Stimulated activated naive B cell treated with anti-CD40 and anti-IgM and Interleukin-4, amounts not matched to agents 10 μg/mL and 1 μg/mL and 100 μg/mL, for 72 hours (primary cell): Measurements from ENCODE around the gene RCAN2.
"Not testable (repeated sequence)": the region's sequence is repeated elsewhere in the genome, so short reads cannot be mapped to it uniquely, and the experiment has no call there.

Experiments
- ATAC-seq, 2 donors: fragments of 150-1000 bp; cut with Tn5 transposase; replicated peaks; 2 replicates each; pipeline ENCODE4 v1.10.0; 2021; ENCODE audit warnings: moderate library complexity in 1 of 2
- DNase-seq: peaks from one replicate; pipeline ENCODE4 v3.0.0; 2021
- H3K27ac Mint-ChIP-seq: one replicate; pipeline ENCODE4 v1.8.0; 2022; ENCODE audit warnings: mild to moderate bottlenecking, mixed read lengths
- H3K27me3 Mint-ChIP-seq, 2 donors: one replicate each; pipeline ENCODE4 v1.8.0; 2022; ENCODE audit warnings: mixed read lengths in 2 of 2
- H3K36me3 Mint-ChIP-seq, 2 donors: one replicate each; pipeline ENCODE4 v1.8.0; 2022; ENCODE audit warnings: mixed read lengths in 2 of 2, mild to moderate bottlenecking in 1 of 2
- H3K4me1 Mint-ChIP-seq, 2 donors: one replicate each; pipeline ENCODE4 v1.8.0; 2022; ENCODE audit warnings: mixed read lengths in 2 of 2, mild to moderate bottlenecking in 1 of 2
- H3K4me3 Mint-ChIP-seq, 2 donors: one replicate each; pipeline ENCODE4 v1.8.0; 2022; ENCODE audit warnings: mild to moderate bottlenecking in 2 of 2, mixed read lengths in 2 of 2, moderate library complexity in 1 of 2
- H3K9me3 Mint-ChIP-seq, 2 donors: one replicate each; pipeline ENCODE4 v1.8.0; 2022; ENCODE audit warnings: mixed read lengths in 2 of 2, mild to moderate bottlenecking in 1 of 2

Gene RCAN2

DNA sequence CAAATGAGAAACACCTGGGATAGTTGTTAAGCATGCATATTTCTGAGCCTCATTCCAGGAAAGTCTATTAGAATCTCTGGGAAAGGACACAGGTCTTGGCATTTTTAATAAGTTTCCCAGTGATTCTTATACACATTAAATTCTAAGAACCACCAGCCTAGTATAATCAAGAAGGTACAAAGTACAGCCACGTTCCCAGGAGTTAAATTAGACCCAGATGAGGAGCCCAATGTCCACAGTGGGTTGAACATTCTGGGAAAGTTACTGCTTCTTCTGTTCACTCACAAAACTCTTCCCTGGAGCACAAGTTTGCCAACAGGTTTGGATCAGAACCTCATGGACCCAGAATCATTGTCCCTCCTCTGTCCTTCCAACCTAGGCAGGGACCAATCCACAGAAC is 90.4 kb downstream of the RCAN2 start:
- H3K4me1 Mint-ChIP-seq, result no peaks in the 10 kb centered on the region
- DNase-seq, result no peak
- H3K9me3 Mint-ChIP-seq, result peaks cover 0 to 1% of the 10 kb centered on the region in 2 donors
- H3K27me3 Mint-ChIP-seq, result peaks cover 8 to 15% of the 10 kb centered on the region in 2 donors
- ATAC-seq, result no peak
- H3K36me3 Mint-ChIP-seq, result no peaks in the 10 kb centered on the region
- no peak overlapping the region for H3K4me3 Mint-ChIP-seq
- H3K27ac Mint-ChIP-seq, result no peak overlapping the region

DNA sequence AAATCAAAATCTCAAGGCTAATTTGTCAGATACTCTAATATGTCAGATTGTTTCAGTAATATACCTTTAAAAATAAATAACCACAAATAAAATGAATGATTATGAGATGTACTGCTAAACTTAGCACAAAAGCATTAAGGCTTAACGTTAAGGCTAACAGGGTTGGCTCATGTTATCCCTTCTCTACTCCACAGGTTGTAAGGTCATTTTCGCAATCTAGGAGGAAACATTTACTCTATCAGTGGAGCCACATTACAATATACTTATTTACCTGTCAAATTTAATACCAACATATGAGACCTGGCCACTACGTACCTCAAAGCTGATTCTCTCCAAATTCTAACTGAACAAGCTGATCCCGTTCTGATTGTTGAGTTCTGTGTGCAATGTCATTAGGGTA is 95.7 kb downstream of the RCAN2 start:
- Mint-ChIP-seq H3K9me3 (peaks cover 0 to 2% of the 10 kb centered on the region in 2 donors), H3K4me1 (peaks cover 0 to under 1% of the 10 kb centered on the region in 2 donors), H3K4me3 (no peak overlapping the region), H3K27ac (no peak overlapping the region), H3K36me3 (peaks cover 0 to 2% of the 10 kb centered on the region in 2 donors), H3K27me3 (peaks cover 12 to 18% of the 10 kb centered on the region in 2 donors)
- ATAC-seq (no peak), DNase-seq (no peak)

DNA sequence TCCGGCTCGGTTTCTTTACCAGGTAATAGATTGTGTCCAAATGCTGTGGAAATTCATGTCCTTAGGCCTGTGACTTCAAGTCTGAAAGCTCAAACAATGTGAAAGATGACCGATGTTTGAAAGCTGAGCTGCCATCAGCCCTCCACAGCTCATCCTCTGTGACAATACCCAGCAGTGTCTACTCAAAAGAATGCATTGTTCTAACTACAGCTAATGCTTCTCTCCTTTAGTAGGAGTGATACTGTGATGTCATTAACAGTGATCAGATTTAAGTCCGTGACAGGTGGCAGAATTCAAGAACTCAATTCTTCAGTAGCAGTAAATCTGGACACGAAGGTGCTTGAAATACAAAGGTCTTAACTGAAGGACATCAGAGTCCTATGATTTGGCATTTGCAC is 97.3 kb downstream of the RCAN2 start:
- peaks cover 0 to 2% of the 10 kb centered on the region in 2 donors for H3K36me3 Mint-ChIP-seq
- no peak overlapping the region for H3K4me3 Mint-ChIP-seq
- ATAC-seq (no peak), DNase-seq (no peak)
- H3K27me3 Mint-ChIP-seq, result peaks cover 3 to 9% of the 10 kb centered on the region in 2 donors
- H3K27ac Mint-ChIP-seq, result no peak overlapping the region
- H3K9me3 Mint-ChIP-seq, result peaks cover 0 to 2% of the 10 kb centered on the region in 2 donors
- peaks cover 0 to 9% of the 10 kb centered on the region in 2 donors for H3K4me1 Mint-ChIP-seq

DNA sequence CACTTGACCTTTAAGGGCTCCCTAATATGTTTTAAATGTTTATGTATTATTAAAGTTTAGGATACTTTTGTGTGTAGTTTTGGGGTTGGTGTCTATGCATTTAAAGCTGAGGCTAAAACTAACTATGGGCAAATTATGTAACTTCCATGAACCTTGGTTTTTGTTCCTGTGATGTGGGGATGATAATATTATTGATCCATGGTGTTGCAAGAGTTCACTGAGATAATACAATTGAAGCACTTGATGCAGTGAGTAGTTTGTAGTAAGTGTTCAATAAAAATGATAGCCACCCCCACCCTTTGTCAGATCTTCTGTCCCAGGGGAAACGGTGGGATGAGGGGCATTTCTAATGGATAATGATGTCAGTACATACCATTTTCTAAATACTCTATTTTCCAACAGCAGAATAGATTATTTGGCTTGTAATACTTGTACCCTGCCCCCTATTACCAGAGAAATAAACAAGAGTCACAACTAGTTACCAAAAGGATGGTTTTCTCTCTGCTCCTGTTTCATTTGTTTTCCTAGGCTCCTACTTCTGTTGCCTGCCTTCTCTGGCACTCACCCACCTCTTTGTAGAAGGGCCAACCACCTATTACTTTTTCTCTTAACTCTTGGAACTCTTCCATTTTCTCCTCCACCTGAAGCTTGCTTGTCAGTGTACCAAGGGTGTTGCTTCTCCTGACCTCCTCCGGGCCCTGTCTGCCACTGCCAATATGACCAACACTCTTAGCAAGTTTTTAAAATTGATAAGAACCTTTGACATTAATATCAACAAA is 97.9 kb downstream of the RCAN2 start:
- Mint-ChIP-seq H3K27ac (no peak overlapping the region), H3K27me3 (peaks cover 3 to 9% of the 10 kb centered on the region in 2 donors), H3K36me3 (peaks cover 0 to 2% of the 10 kb centered on the region in 2 donors), H3K4me1 (peaks cover 0 to 9% of the 10 kb centered on the region in 2 donors), H3K9me3 (peaks cover 0 to 2% of the 10 kb centered on the region in 2 donors), H3K4me3 (no peak overlapping the region)
- DNase-seq (no peak), ATAC-seq (no peak)

DNA sequence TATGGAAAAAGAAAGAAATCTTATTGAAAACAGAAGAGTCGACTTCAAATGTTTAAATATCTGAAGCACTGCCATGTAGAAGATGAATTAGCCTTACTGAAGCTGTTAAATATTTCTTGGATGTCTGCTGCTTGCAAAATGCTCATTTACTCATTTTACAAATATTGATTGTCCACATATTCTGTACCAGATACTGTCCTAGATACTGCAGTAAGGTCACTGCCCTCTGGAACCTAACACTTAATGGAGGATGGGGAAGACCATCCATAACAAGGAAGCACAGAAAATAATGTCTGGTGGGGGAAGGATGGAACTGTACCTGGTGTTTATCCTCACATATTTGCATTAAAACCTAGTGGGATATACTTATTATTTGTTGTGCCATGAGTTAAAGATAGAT is 99.0 kb downstream of the RCAN2 start:
- Mint-ChIP-seq H3K4me1 (peaks cover 0 to 9% of the 10 kb centered on the region in 2 donors), H3K36me3 (peaks cover 0 to 2% of the 10 kb centered on the region in 2 donors), H3K27me3 (peaks cover 3 to 9% of the 10 kb centered on the region in 2 donors), H3K9me3 (peaks cover 0 to 2% of the 10 kb centered on the region in 2 donors), H3K4me3 (no peak overlapping the region), H3K27ac (no peak overlapping the region)
- ATAC-seq (no peak), DNase-seq (no peak)

- H3K36me3 Mint-ChIP-seq, result peaks cover 0 to 2% of the 10 kb centered on the region in 2 donors
- DNase-seq (no peak), ATAC-seq (no peak)
- H3K27ac Mint-ChIP-seq, result no peak overlapping the region
- H3K4me3 Mint-ChIP-seq, result no peak overlapping the region
- peaks cover 3 to 9% of the 10 kb centered on the region in 2 donors for H3K27me3 Mint-ChIP-seq
- peaks cover 0 to 9% of the 10 kb centered on the region in 2 donors for H3K4me1 Mint-ChIP-seq
- peaks cover 0 to 4% of the 10 kb centered on the region in 2 donors for H3K9me3 Mint-ChIP-seq
Measured at GRCh38 chr6:46390153-46390876, 100.9 kb downstream of the RCAN2 start.

- not testable (repeated sequence) for H3K9me3 Mint-ChIP-seq, H3K27ac Mint-ChIP-seq, H3K36me3 Mint-ChIP-seq, DNase-seq, H3K4me3 Mint-ChIP-seq, H3K4me1 Mint-ChIP-seq, ATAC-seq
- H3K27me3 Mint-ChIP-seq, result peaks cover 9 to 10% of the 10 kb centered on the region in 2 donors
Measured at GRCh38 chr6:46387728-46388127, 103.5 kb downstream of the RCAN2 start.

GRCh38 chr6:46381579-46381978 is 109.7 kb downstream of the RCAN2 start:
- H3K36me3 Mint-ChIP-seq, result no peaks in the 10 kb centered on the region
- no peak overlapping the region for H3K27ac Mint-ChIP-seq
- DNase-seq (no peak), ATAC-seq (no peak)
- no peak overlapping the region for H3K4me3 Mint-ChIP-seq
- H3K9me3 Mint-ChIP-seq, result peaks cover 0 to under 1% of the 10 kb centered on the region in 2 donors
- H3K27me3 Mint-ChIP-seq, result peaks cover 0 to 11% of the 10 kb centered on the region in 2 donors
- peaks cover 26 to 39% of the 10 kb centered on the region in 2 donors for H3K4me1 Mint-ChIP-seq

DNA sequence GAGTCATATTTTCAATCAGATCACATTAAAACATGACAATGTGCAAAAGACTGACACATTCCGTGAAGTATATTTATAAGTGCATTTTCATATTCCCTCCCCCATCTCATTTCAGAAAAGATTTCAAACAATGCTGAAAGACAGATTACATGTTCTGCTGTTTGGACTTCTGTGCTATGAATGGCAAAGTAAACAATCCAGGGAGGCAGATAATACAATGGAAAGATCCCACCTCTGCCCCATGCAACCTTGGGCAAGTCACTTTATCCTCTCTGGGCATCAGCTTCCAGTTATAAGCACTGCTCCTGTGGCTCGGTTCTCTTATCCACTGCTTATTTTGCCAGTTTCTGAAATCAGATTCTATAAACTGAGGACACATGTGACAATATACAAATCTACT is 110.2 kb downstream of the RCAN2 start:
- peaks cover 0 to 11% of the 10 kb centered on the region in 2 donors for H3K27me3 Mint-ChIP-seq
- H3K4me1 Mint-ChIP-seq, result peaks cover 26 to 44% of the 10 kb centered on the region in 2 donors
- H3K36me3 Mint-ChIP-seq, result peaks cover 0 to under 1% of the 10 kb centered on the region in 2 donors
- ATAC-seq (no peak), DNase-seq (no peak)
- no peak overlapping the region for H3K27ac Mint-ChIP-seq
- no peak overlapping the region for H3K4me3 Mint-ChIP-seq
- H3K9me3 Mint-ChIP-seq, result peaks cover 0 to under 1% of the 10 kb centered on the region in 2 donors

DNA sequence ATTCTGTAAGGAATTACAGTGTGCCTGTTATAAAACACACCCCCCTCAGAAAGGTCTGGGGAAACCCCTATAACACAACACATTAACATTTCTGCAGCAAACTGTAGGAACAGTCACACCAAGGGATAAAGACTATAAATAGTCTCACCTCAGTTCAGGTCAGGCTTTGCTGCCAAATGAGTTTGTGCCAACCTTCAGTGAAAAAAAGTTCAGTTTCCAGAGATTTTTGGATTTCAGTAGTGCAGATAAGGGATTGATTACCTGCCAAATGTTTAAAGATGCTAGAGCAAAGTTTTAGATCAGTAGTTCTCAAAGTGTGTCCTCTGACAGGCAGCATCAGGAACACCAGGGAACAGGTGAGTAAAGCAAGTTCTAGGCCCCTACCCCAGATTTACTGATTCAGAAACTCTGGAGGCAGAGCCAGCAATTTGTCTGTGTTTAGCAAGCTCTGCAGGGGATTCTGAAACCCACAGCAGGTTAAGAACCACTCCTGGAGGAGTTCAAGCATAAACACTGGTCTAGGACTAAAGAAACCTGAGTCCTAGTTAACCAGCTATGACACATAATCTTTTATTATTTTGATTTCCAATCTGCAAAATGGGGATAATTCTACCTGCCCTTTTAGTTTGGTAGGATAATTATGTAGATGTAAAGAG is 111.0 kb downstream of the RCAN2 start:
- peak overlapping the region; percentile 11 for H3K27ac Mint-ChIP-seq
- peaks cover 0 to 4% of the 10 kb centered on the region in 2 donors for H3K36me3 Mint-ChIP-seq
- no peak for ATAC-seq
- no peak for DNase-seq
- no peak overlapping the region for H3K4me3 Mint-ChIP-seq
- H3K9me3 Mint-ChIP-seq, result peaks cover 0 to 5% of the 10 kb centered on the region in 2 donors
- peaks cover 30 to 51% of the 10 kb centered on the region in 2 donors for H3K4me1 Mint-ChIP-seq
- H3K27me3 Mint-ChIP-seq, result peaks cover 0 to 11% of the 10 kb centered on the region in 2 donors

GRCh38 chr6:46378882-46379416 is 112.3 kb downstream of the RCAN2 start:
- ATAC-seq (no peak), DNase-seq (no peak)
- H3K4me3 Mint-ChIP-seq, result no peak overlapping the region
- H3K9me3 Mint-ChIP-seq, result peaks cover 0 to 6% of the 10 kb centered on the region in 2 donors
- H3K36me3 Mint-ChIP-seq, result peaks cover 0 to 4% of the 10 kb centered on the region in 2 donors
- no peak overlapping the region for H3K27ac Mint-ChIP-seq
- H3K27me3 Mint-ChIP-seq, result peaks cover 0 to 8% of the 10 kb centered on the region in 2 donors
- H3K4me1 Mint-ChIP-seq, result peaks cover 30 to 54% of the 10 kb centered on the region in 2 donors

GRCh38 chr6:46378161-46378881 is 112.9 kb downstream of the RCAN2 start:
- ATAC-seq (no peak), DNase-seq (no peak)
- Mint-ChIP-seq H3K9me3 (peaks cover 0 to 6% of the 10 kb centered on the region in 2 donors), H3K27me3 (peaks cover 0 to 5% of the 10 kb centered on the region in 2 donors), H3K4me3 (no peak overlapping the region), H3K4me1 (peaks cover 32 to 54% of the 10 kb centered on the region in 2 donors), H3K27ac (no peak overlapping the region), H3K36me3 (peaks cover 0 to 4% of the 10 kb centered on the region in 2 donors)

DNA sequence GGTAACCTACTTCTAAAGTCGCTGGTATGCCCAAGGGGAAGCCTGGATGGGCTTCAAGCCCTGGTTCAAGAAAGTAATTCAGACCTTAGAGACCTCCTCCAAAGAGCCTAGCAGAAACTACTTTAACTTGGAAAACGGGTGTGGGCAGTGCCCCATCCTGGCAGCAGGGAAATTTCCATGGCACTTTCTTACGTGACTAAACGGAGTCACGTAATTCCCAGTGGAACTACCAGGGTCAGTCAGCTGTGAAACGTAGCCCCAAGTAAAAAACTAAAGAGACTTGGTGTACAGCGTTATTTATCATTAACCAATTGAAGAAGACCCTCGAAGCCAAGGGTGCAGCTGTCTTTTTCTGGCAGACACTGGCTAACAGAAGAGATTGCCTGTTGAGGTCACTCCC is 114.0 kb downstream of the RCAN2 start:
- ATAC-seq, result peak in 1 of 2 donors; percentile 1
- H3K4me3 Mint-ChIP-seq, result peak overlapping the region; percentile 37 to 39

More for the DNA sequence above, 114.0 kb downstream of the RCAN2 start:
- H3K27me3 Mint-ChIP-seq, result no peaks in the 10 kb centered on the region
- peak; percentile 10 for DNase-seq
- peaks cover 0 to 4% of the 10 kb centered on the region in 2 donors for H3K36me3 Mint-ChIP-seq
- H3K9me3 Mint-ChIP-seq, result peaks cover 0 to 6% of the 10 kb centered on the region in 2 donors
- peaks cover 34 to 61% of the 10 kb centered on the region in 2 donors for H3K4me1 Mint-ChIP-seq
- H3K27ac Mint-ChIP-seq, result peak overlapping the region; percentile 73
